SK-N-SH (cell line): ENCODE results near the gene TMTC2. TPM values are rescaled to one million over a fixed set of nuclear protein-coding genes. Genes with fewer than 3 reads are reported as not detected.

ENCODE experiments used
- CTCF ChIA-PET: fragments of 300-600, 350-600 bp; formaldehyde crosslinking; extraction: SDS; loops from one replicate; lab custom pipeline; 2021; lab: Yijun Ruan, JAX
- POLR2A ChIA-PET: fragments of 350-600 bp; sonication (Branson Sonifier 250); formaldehyde crosslinking; extraction: SDS; loops from one replicate; lab custom pipeline; 2020; ENCODE audit warnings: antibody characterized with exemption, inconsistent platforms; lab: Yijun Ruan, JAX
- DNase-seq: peaks from one replicate; pipeline ENCODE4 v3.0.0; 2012
- H2AFZ ChIP-seq: fragments of 200-600 bp; sonication (generic); 2 replicates; pipeline ENCODE4 v1.8.1; 2016; ENCODE audit warnings: antibody characterized with exemption, mild to moderate bottlenecking, low read depth
- H3F3A ChIP-seq: fragments of 200-600 bp; sonication (generic); replicated peaks from 2 replicates; pipeline ENCODE3; 2016; ENCODE audit warnings: antibody characterized with exemption, mild to moderate bottlenecking; ENCODE audit not compliant: insufficient read depth
- H3K27ac ChIP-seq, 2 experiments: fragments of 200-500 bp in 1 of 2; fragments of 200-600 bp in 1 of 2; sonication (Bioruptor generic) in 1 of 2; sonication (generic), shearing (Covaris generic) in 1 of 2; 2 replicates each; pipeline versions ENCODE4 v1.5.1 to v1.6.1; 2014 to 2016; ENCODE audit warnings: low read depth in 2 of 2, inconsistent platforms in 1 of 2, low read length in 1 of 2, mild to moderate bottlenecking in 1 of 2, mixed read lengths in 1 of 2
- H3K27me3 ChIP-seq: fragments of 200-600 bp; sonication (generic), shearing (Covaris generic); 2 replicates; pipeline ENCODE4 v1.6.1; 2016; ENCODE audit warnings: mixed run types; ENCODE audit not compliant: insufficient read depth
- H3K36me3 ChIP-seq, 2 experiments: fragments of 200-500 bp in 1 of 2; fragments of 200-600 bp in 1 of 2; sonication (Bioruptor generic) in 1 of 2; sonication (generic) in 1 of 2; replicated peaks in 1 of 2; 2 replicates each; pipeline versions ENCODE3 to v1.5.1; 2014 to 2016; ENCODE audit warnings: low read length in 1 of 2, mild to moderate bottlenecking in 1 of 2; ENCODE audit not compliant: insufficient read depth in 2 of 2, control insufficient read depth in 1 of 2
- H3K4me1 ChIP-seq, 2 experiments: fragments of 200-500 bp in 1 of 2; fragments of 200-600 bp in 1 of 2; sonication (Bioruptor generic) in 1 of 2; sonication (generic), shearing (Covaris generic) in 1 of 2; 2 replicates each; pipeline versions ENCODE4 v1.5.1 to v1.6.1; 2014 to 2016; ENCODE audit warnings: low read depth in 1 of 2, low read length in 1 of 2, mixed run types in 1 of 2; ENCODE audit not compliant: insufficient read depth in 2 of 2, control insufficient read depth in 1 of 2
- H3K4me2 ChIP-seq: fragments of 200-600 bp; sonication (generic), shearing (Covaris generic); 2 replicates; pipeline ENCODE4 v1.6.1; 2017; ENCODE audit warnings: mixed run types
- H3K4me3 ChIP-seq, 2 experiments: fragments of 200-500 bp in 1 of 2; fragments of 200-600 bp in 1 of 2; sonication (Bioruptor generic) in 1 of 2; sonication (generic), shearing (Covaris generic) in 1 of 2; 2 replicates each; pipeline versions ENCODE4 v1.5.1 to v1.8.1; 2014 to 2016; ENCODE audit warnings: low read depth in 2 of 2, inconsistent platforms in 1 of 2, low read length in 1 of 2, mild to moderate bottlenecking in 1 of 2, mixed read lengths in 1 of 2, moderate library complexity in 1 of 2
- H3K79me2 ChIP-seq: fragments of 200-600 bp; sonication (generic); 2 replicates; pipeline ENCODE4 v1.8.1; 2017; ENCODE audit warnings: mild to moderate bottlenecking; ENCODE audit not compliant: insufficient read depth
- H3K9ac ChIP-seq: fragments of 200-600 bp; sonication (generic); 2 replicates; pipeline ENCODE4 v1.6.1; 2017; ENCODE audit warnings: mixed run types
- H3K9me2 ChIP-seq: fragments of 200-600 bp; sonication (generic); 2 replicates; pipeline ENCODE4 v1.6.1; 2017; ENCODE audit warnings: mixed run types
- H3K9me3 ChIP-seq: fragments of 200-600 bp; sonication (generic); 2 replicates; pipeline ENCODE4 v1.6.1; 2017; ENCODE audit warnings: mixed run types, mild to moderate bottlenecking, moderate library complexity
- H4K20me1 ChIP-seq: fragments of 200-600 bp; sonication (generic); 2 replicates; pipeline ENCODE4 v1.6.1; 2017; ENCODE audit warnings: mild to moderate bottlenecking, mixed run types; ENCODE audit not compliant: insufficient read depth
- ELF1 ChIP-seq: IDR thresholded peaks from 2 replicates; pipeline ENCODE4 v1.4.0; 2012
- EP300 ChIP-seq, 2 experiments: IDR thresholded peaks; 2 replicates each; pipeline versions ENCODE4 v1.4.0 to v1.6.1; 2012; ENCODE audit warnings: borderline replicate concordance in 1 of 2, low read depth in 1 of 2, low read length in 1 of 2
- GABPA ChIP-seq: IDR thresholded peaks from 2 replicates; pipeline ENCODE4 v1.4.0; 2012; ENCODE audit warnings: low read depth, mild to moderate bottlenecking
- GATA2 ChIP-seq: sonication (generic); formaldehyde crosslinking; IDR thresholded peaks from 2 replicates; pipeline ENCODE4 v1.5.0; 2020; ENCODE audit warnings: mild to moderate bottlenecking, missing genetic modification reagents
- IRF3 ChIP-seq: fragments of 150-350 bp; IDR thresholded peaks from 2 replicates; pipeline ENCODE4 v1.6.1; 2016; ENCODE audit warnings: mild to moderate bottlenecking, low read depth, low read length
- JUND ChIP-seq: IDR thresholded peaks from 2 replicates; pipeline ENCODE4 v1.4.0; 2012
- MEF2A ChIP-seq: IDR thresholded peaks from 2 replicates; pipeline ENCODE4 v1.4.0; 2012; ENCODE audit warnings: low read depth, borderline replicate concordance
- MXI1 ChIP-seq: IDR thresholded peaks from 2 replicates; pipeline ENCODE4 v1.6.1; 2012; ENCODE audit warnings: mild to moderate bottlenecking, low read depth, low read length, improper control_type of control experiment
- NFIC ChIP-seq: IDR thresholded peaks from 2 replicates; pipeline ENCODE4 v1.4.0; 2012; ENCODE audit warnings: borderline replicate concordance
- SIN3A ChIP-seq: IDR thresholded peaks from 2 replicates; pipeline ENCODE4 v1.6.1; 2012; ENCODE audit warnings: low read depth, mild to moderate bottlenecking, low read length, moderate library complexity, borderline replicate concordance
- SMC3 ChIP-seq: IDR thresholded peaks from 2 replicates; pipeline ENCODE4 v1.6.1; 2012; ENCODE audit warnings: low read depth, low read length, improper control_type of control experiment
- YY1 ChIP-seq: IDR thresholded peaks from 2 replicates; pipeline ENCODE4 v1.4.0; 2012; ENCODE audit warnings: low read depth, mild to moderate bottlenecking
- WGBS: methylation state at CpG from one replicate; pipeline ENCODE4 v1.1.6; 2017; ENCODE audit warnings: low lambda C conversion rate; 5-methylcytosine and 5-hydroxymethylcytosine counted together
- polyA plus RNA-seq, 3 experiments: library from polyadenylated mRNA; depleted of rRNA; stranded (reverse); fragments of >200 nt; gene quantifications; 2 replicates each; pipeline ENCODE4 v1.2.3, GENCODE V29; 2012

Gene TMTC2
- polyA plus RNA-seq, 1 of the 3 experiments (the other 2 are of a cell fraction) = 4.1 TPM

- Histone ChIP-seq H3K79me2 (no peaks in the 10 kb centered on the region), H3K36me3 (no peaks in the 10 kb centered on the region), H3K9ac (no peak overlapping the region), H3K27me3 (no peaks in the 10 kb centered on the region), H3K9me2 (no peaks in the 10 kb centered on the region), H3K27ac (no peak overlapping the region), H2AFZ (no peak overlapping the region), H3K9me3 (no peaks in the 10 kb centered on the region), H3K4me1 (peaks cover 0 to 11% of the 10 kb centered on the region in 2 experiments; a peak in 2 of 4 replicates), H3K4me2 (no peak overlapping the region), H3F3A (no peaks in the 10 kb centered on the region), H3K4me3 (no peak overlapping the region), H4K20me1 (no peaks in the 10 kb centered on the region)
- ChIA-PET POLR2A (no interaction called here), CTCF (no interaction called here)
- DNase-seq = no peak
- 75% methylated on average over 1 of the region's 1 CpG for WGBS
- TF ChIP-seq JUND (no peak), GABPA (no peak), EP300 (IDR thresholded peaks at IDR 0.05; ENCODE audit: borderline replicate concordance in 1 of 2, low read depth in 1 of 2, low read length in 1 of 2) (no peak), MEF2A (no peak), MXI1 (no peak), YY1 (no peak), SIN3A (no peak), NFIC (no peak)
Observed at GRCh38 chr12:83044736-83045135, 358.0 kb downstream of the TMTC2 start.

- Histone ChIP-seq H3K27ac (peak overlapping the region in 1 of 2 experiments; percentile 41; a peak in 2 of 4 replicates), H3K36me3 (no peaks in the 10 kb centered on the region), H3K27me3 (no peaks in the 10 kb centered on the region), H3F3A (no peaks in the 10 kb centered on the region), H3K9ac (no peak overlapping the region), H3K79me2 (no peaks in the 10 kb centered on the region), H3K4me1 (peaks cover 0 to 11% of the 10 kb centered on the region in 2 experiments; a peak in 3 of 4 replicates), H2AFZ (no peak overlapping the region), H3K4me3 (no peak overlapping the region; a peak in 1 of 4 replicates), H3K4me2 (no peak overlapping the region), H3K9me2 (no peaks in the 10 kb centered on the region), H4K20me1 (no peaks in the 10 kb centered on the region), H3K9me3 (no peaks in the 10 kb centered on the region)
- peak; percentile 6 for DNase-seq
- no peak for TF ChIP-seq ELF1
- ChIA-PET CTCF (interaction anchor here (0.7 kb wide), 1 partner anchor 528 kb away, joined by 3 read pairs; no protein-coding TSS in a partner anchor), POLR2A (no interaction called here)
- 61% methylated on average over 5 of the region's 5 CpGs for WGBS
Observed at GRCh38 chr12:83046019-83046418, 359.3 kb downstream of the TMTC2 start.

- DNase-seq = no peak
- ChIA-PET POLR2A (no interaction called here), CTCF (no interaction called here)
- Histone ChIP-seq H4K20me1 (no peaks in the 10 kb centered on the region), H3K79me2 (no peaks in the 10 kb centered on the region), H3K27me3 (no peaks in the 10 kb centered on the region), H3K9me3 (no peaks in the 10 kb centered on the region), H3F3A (no peaks in the 10 kb centered on the region), H3K4me1 (peaks cover 0 to 11% of the 10 kb centered on the region in 2 experiments; a peak in 3 of 4 replicates), H3K4me2 (no peak overlapping the region), H3K4me3 (no peak overlapping the region), H2AFZ (no peak overlapping the region), H3K9ac (no peak overlapping the region), H3K27ac (no peak overlapping the region), H3K36me3 (peaks cover 0 to 12% of the 10 kb centered on the region in 2 experiments), H3K9me2 (no peaks in the 10 kb centered on the region)
- 89% methylated on average over 5 of the region's 5 CpGs for WGBS
- TF ChIP-seq SMC3 (no peak), GABPA (no peak), IRF3 (no peak), EP300 (IDR thresholded peaks at IDR 0.05; ENCODE audit: borderline replicate concordance in 1 of 2, low read depth in 1 of 2, low read length in 1 of 2) (no peak), GATA2 (CRISPR knock-in tag) (no peak)
Observed at GRCh38 chr12:83049306-83049705, 362.6 kb downstream of the TMTC2 start.
